Spleen (tissue), 7 donors: ENCODE results near the gene NDUFA11.

ENCODE experiments used
- POLR2A ChIP-seq, 3 donors: fragments of 450-650 bp; IDR thresholded peaks; one replicate each; pipeline ENCODE4 v1.5.1; 2017; ENCODE audit warnings: antibody characterized with exemption in 3 of 3, mild to moderate bottlenecking in 1 of 3
- POLR2AphosphoS5 ChIP-seq, 3 donors: sonication (generic); formaldehyde crosslinking; IDR thresholded peaks; one replicate each; pipeline ENCODE4 v1.5.1; 2017; ENCODE audit warnings: antibody characterized with exemption in 3 of 3
- TF ChIP-seq, protein P1 (sequence below), 11 experiments: fragments of 200-600 bp in 7 of 11; fragments of 450-650 bp in 4 of 11; sonication (generic) in 4 of 11; IDR thresholded peaks in 8 of 11; conservative IDR thresholded peaks in 3 of 11; 1 replicate in 7 of 11; 2 replicates in 4 of 11; pipeline versions ENCODE4 v1.4.0 to v1.8.0; 2016 to 2021; ENCODE audit warnings: antibody characterized with exemption in 11 of 11, inconsistent platforms in 4 of 11, mild to moderate bottlenecking in 1 of 11
- donor health status: DM: no; HTN: no; CAD: no; lungs with moderate emphysema.
- donor health status: DM: no; HTN: no; CAD: no.
- donor health status: DM: no; HTN: no; CAD: no.

DNA sequence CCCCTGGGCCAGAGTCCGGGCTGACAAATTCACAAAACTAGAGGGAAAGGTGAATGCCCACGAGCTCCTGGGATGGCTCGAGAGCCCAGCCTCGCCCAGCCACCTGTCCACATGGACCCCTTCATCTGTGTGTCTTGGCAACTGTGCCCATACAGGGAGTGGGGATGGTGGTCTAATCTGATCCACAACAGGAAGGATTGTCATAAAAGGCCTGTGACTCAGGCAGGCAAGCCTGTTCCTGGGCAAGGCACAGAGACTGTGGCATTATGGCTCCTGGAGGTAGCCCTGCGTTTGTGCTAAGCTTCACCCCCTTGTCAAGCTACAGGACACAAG is 30.4 kb upstream of the NDUFA11 start:
- TF ChIP-seq, protein P1, sequence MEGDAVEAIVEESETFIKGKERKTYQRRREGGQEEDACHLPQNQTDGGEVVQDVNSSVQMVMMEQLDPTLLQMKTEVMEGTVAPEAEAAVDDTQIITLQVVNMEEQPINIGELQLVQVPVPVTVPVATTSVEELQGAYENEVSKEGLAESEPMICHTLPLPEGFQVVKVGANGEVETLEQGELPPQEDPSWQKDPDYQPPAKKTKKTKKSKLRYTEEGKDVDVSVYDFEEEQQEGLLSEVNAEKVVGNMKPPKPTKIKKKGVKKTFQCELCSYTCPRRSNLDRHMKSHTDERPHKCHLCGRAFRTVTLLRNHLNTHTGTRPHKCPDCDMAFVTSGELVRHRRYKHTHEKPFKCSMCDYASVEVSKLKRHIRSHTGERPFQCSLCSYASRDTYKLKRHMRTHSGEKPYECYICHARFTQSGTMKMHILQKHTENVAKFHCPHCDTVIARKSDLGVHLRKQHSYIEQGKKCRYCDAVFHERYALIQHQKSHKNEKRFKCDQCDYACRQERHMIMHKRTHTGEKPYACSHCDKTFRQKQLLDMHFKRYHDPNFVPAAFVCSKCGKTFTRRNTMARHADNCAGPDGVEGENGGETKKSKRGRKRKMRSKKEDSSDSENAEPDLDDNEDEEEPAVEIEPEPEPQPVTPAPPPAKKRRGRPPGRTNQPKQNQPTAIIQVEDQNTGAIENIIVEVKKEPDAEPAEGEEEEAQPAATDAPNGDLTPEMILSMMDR (IDR thresholded peaks at IDR 0.05 in 8 of 11, conservative IDR thresholded peaks at IDR 0.05 in 3 of 11), result no peak
- TF ChIP-seq POLR2AphosphoS5 (IDR thresholded peaks at IDR 0.05) (no peak), POLR2A (IDR thresholded peaks at IDR 0.05) (no peak)
